Measurements from ENCODE around the gene ACKR3.

DNA sequence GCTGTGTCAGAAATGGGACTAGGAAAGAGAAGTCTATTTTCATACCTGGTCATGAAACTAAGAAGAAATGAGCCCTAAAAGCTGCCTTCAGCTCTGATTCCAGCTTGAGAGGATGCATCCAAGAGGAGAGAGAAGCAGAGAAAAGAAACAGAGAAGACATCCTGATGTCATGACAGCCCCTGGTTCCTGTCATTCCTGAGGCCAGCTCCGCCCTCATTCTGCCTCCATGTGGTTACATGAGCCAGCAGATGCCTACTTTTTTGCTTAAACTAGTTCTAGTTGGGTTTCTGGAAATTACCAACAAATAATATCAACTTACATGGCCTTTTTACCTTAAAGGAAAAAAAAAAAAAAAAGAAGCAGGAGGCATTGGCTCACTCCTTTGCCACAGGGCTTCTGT, 14.1 kb upstream of the ACKR3 start:
- TF ChIP-seq RAD21 (IDR thresholded peaks at IDR 0.05; ENCODE audit: insufficient read depth, low read depth, low read length) (no peak), RFX5 (IDR thresholded peaks at IDR 0.05; ENCODE audit: low read depth, low read length) (no peak), DPF2 (IDR thresholded peaks at IDR 0.05) (no peak), ZBED1 (IDR thresholded peaks at IDR 0.05; ENCODE audit: borderline replicate concordance) (no peak), CEBPB (IDR thresholded peaks at IDR 0.05; ENCODE audit: borderline replicate concordance in 1 of 2, low read depth in 2 of 2, low read length in 2 of 2) (no peak), SP1 (IDR thresholded peaks at IDR 0.05; ENCODE audit: low read depth, low read length) (no peak), EP300 (IDR thresholded peaks at IDR 0.05; ENCODE audit: borderline replicate concordance in 1 of 2, control insufficient read depth in 1 of 2, low read depth in 2 of 2, low read length in 2 of 2) (no peak), CTCF (IDR thresholded peaks at IDR 0.05 in 2 of 3, conservative IDR thresholded peaks at IDR 0.05 in 1 of 3; ENCODE audit: control insufficient read depth in 2 of 3, extremely low read depth in 1 of 3, insufficient read depth in 1 of 3, low read depth in 3 of 3, low read length in 3 of 3) (no peak), IKZF2 (IDR thresholded peaks at IDR 0.05) (no peak), EZH2 (IDR thresholded peaks at IDR 0.05; ENCODE audit: borderline replicate concordance, control insufficient read depth, low read depth, low read length) (no peak), YY1 (IDR thresholded peaks at IDR 0.05; ENCODE audit: low read depth, low read length) (no peak)
